ENCODE data around the gene FCAMR. TPM values are rescaled to one million over a fixed set of nuclear protein-coding genes. Genes with fewer than 3 reads are reported as not detected.

The FCAMR gene
- total and polyA plus RNA-seq, 4 donors, result 0.14 to 0.59 (median 0.39) TPM

GRCh38 chr1:206978259-206978658, 8.0 kb upstream of the FCAMR start:
- H3K27ac ChIP-seq (ENCODE audit: low read depth in 1 of 2, low read length in 2 of 2), result no peak overlapping the region
- H3K4me1 ChIP-seq (ENCODE audit: control insufficient read depth in 4 of 4, insufficient read depth in 4 of 4, low read length in 3 of 4), result peaks cover 0 to 2% (median 0%) of the 10 kb centered on the region in 4 donors
- H3K4me3 ChIP-seq (ENCODE audit: low read depth in 1 of 3, low read length in 3 of 3), result no peak overlapping the region
- DNase-seq (ENCODE audit: low spot score), result no peak
- WGBS, result 76% methylated on average over 7 of the region's 7 CpGs
- TF ChIP-seq HNF4G (IDR thresholded peaks at IDR 0.05) (no peak), RAD21 (IDR thresholded peaks at IDR 0.05) (no peak), FOXA2 (IDR thresholded peaks at IDR 0.05) (no peak), RXRA (IDR thresholded peaks at IDR 0.05) (no peak), NR2F2 (IDR thresholded peaks at IDR 0.05) (no peak), YY1 (IDR thresholded peaks at IDR 0.05) (no peak), EGR1 (IDR thresholded peaks at IDR 0.05; ENCODE audit: low read depth in 2 of 2) (no peak)
- H3K27me3 ChIP-seq (ENCODE audit: control insufficient read depth in 4 of 4, insufficient read depth in 4 of 4, low read length in 3 of 4), result no peaks in the 10 kb centered on the region
- no peaks in the 10 kb centered on the region for H3K36me3 ChIP-seq (ENCODE audit: control insufficient read depth in 4 of 4, insufficient read depth in 3 of 4, low read depth in 1 of 4, low read length in 3 of 4)
- no peak overlapping the region for H3K9ac ChIP-seq (ENCODE audit: low read depth in 1 of 2, low read length in 2 of 2)
- H3K9me3 ChIP-seq (ENCODE audit: control insufficient read depth in 4 of 4, low read length in 3 of 4), result no peaks in the 10 kb centered on the region

GRCh38 chr1:206975306-206975705, 5.0 kb upstream of the FCAMR start:
- no peak overlapping the region for H3K27ac ChIP-seq (ENCODE audit: low read depth in 1 of 2, low read length in 2 of 2)
- DNase-seq (ENCODE audit: low spot score), result no peak
- H3K9me3 ChIP-seq (ENCODE audit: control insufficient read depth in 4 of 4, low read length in 3 of 4), result no peaks in the 10 kb centered on the region
- H3K4me1 ChIP-seq (ENCODE audit: control insufficient read depth in 4 of 4, insufficient read depth in 4 of 4, low read length in 3 of 4), result peaks cover 0 to 29% (median 22%) of the 10 kb centered on the region in 4 donors
- WGBS, result 90% methylated on average over 1 of the region's 1 CpG
- TF ChIP-seq YY1 (IDR thresholded peaks at IDR 0.05) (no peak), JUND (IDR thresholded peaks at IDR 0.05) (no peak), ATF3 (IDR thresholded peaks at IDR 0.05) (no peak), GABPA (IDR thresholded peaks at IDR 0.05 in 1 of 2, conservative IDR thresholded peaks at IDR 0.05 in 1 of 2) (no peak), HNF4A (conservative IDR thresholded peaks at IDR 0.05) (no peak), FOXA1 (IDR thresholded peaks at IDR 0.05) (no peak), REST (IDR thresholded peaks at IDR 0.05) (no peak), TAF1 (conservative IDR thresholded peaks at IDR 0.05) (no peak), FOXA2 (IDR thresholded peaks at IDR 0.05) (no peak), SP1 (IDR thresholded peaks at IDR 0.05) (no peak), RAD21 (IDR thresholded peaks at IDR 0.05) (no peak), CTCF (IDR thresholded peaks at IDR 0.05; ENCODE audit: low read depth, low read length, missing input control) (no peak), HNF4G (IDR thresholded peaks at IDR 0.05) (no peak), NR2F2 (IDR thresholded peaks at IDR 0.05) (no peak), ZBTB33 (IDR thresholded peaks at IDR 0.05) (no peak), EGR1 (IDR thresholded peaks at IDR 0.05; ENCODE audit: low read depth in 2 of 2) (no peak), MAX (IDR thresholded peaks at IDR 0.05) (no peak), RXRA (IDR thresholded peaks at IDR 0.05) (no peak)
- H3K27me3 ChIP-seq (ENCODE audit: control insufficient read depth in 4 of 4, insufficient read depth in 4 of 4, low read length in 3 of 4), result no peaks in the 10 kb centered on the region
- no peaks in the 10 kb centered on the region for H3K36me3 ChIP-seq (ENCODE audit: control insufficient read depth in 4 of 4, insufficient read depth in 3 of 4, low read depth in 1 of 4, low read length in 3 of 4)
- no peak overlapping the region for H3K4me3 ChIP-seq (ENCODE audit: low read depth in 1 of 3, low read length in 3 of 3)
- no peak overlapping the region for H3K9ac ChIP-seq (ENCODE audit: low read depth in 1 of 2, low read length in 2 of 2)
